Hypothalamus (tissue), 51 donors: Measurements from ENCODE around the gene COLQ.
"Not testable (repeated sequence)": the region's sequence is repeated elsewhere in the genome, so short reads cannot be mapped to it uniquely, and the experiment has no call there.

Experiments
- DNase-seq, 51 donors: peaks; one replicate each; lab custom pipeline; 2025; lab: John Stamatoyannopoulos, UW

Gene COLQ

GRCh38 chr3:15431256-15431837, 90.2 kb downstream of the COLQ start:
- no peak for DNase-seq

GRCh38 chr3:15430624-15431023, 90.9 kb downstream of the COLQ start:
- no peak for DNase-seq

- DNase-seq = no peak
Measured at GRCh38 chr3:15429080-15429479, 92.4 kb downstream of the COLQ start.

GRCh38 chr3:15428539-15428938, 93.0 kb downstream of the COLQ start:
- DNase-seq = peak in 2 of 51 donors; percentile 19 to 21

GRCh38 chr3:15427981-15428380, 93.5 kb downstream of the COLQ start:
- peak in 1 of 51 donors; percentile 23 for DNase-seq

- DNase-seq = peak; percentile 20 to 91 (median 65)
Measured at GRCh38 chr3:15427182-15427880, 94.2 kb downstream of the COLQ start, which contains the start of the genes EAF1 and METTL6. TSS of gene EAF1 (plus strand) at chr3:15427598. CDS start at chr3:15427780, 182 bp downstream. TSS of gene METTL6 (minus strand) at chr3:15427544. CDS start at chr3:15426511, 1,033 bp downstream.

- DNase-seq = no peak
Measured at GRCh38 chr3:15426579-15427118, 94.9 kb downstream of the COLQ start.

- no peak for DNase-seq
Measured at GRCh38 chr3:15420871-15421270, 100.6 kb downstream of the COLQ start.

- DNase-seq = not testable (repeated sequence)
Measured at GRCh38 chr3:15410966-15411365, 110.5 kb downstream of the COLQ start.

GRCh38 chr3:15409774-15410173, 111.7 kb downstream of the COLQ start:
- DNase-seq = no peak

GRCh38 chr3:15409239-15409638, 112.3 kb downstream of the COLQ start:
- DNase-seq = no peak

- DNase-seq = peak in 2 of 51 donors; percentile 2 to 21
Measured at GRCh38 chr3:15405448-15406050, 116.0 kb downstream of the COLQ start.

GRCh38 chr3:15404767-15405166, 116.7 kb downstream of the COLQ start:
- DNase-seq = no peak

- DNase-seq = no peak
Measured at GRCh38 chr3:15403965-15404364, 117.5 kb downstream of the COLQ start.

- DNase-seq = no peak
Measured at GRCh38 chr3:15403495-15403894, 118.0 kb downstream of the COLQ start.

- DNase-seq = no peak
Measured at GRCh38 chr3:15401936-15402335, 119.6 kb downstream of the COLQ start.
